Left ventricle myocardium superior (tissue), 1 donor: ENCODE data around the gene DCTN1. TPM values are rescaled to one million over a fixed set of nuclear protein-coding genes. Genes with fewer than 3 reads are reported as not detected.
"Not testable (repeated sequence)": the region's sequence is repeated elsewhere in the genome, so short reads cannot be mapped to it uniquely, and the experiment has no call there.

Experiments
- ATAC-seq: fragments of 200-7000 bp; cut with Tn5 transposase; one replicate; pipeline ENCODE4 v1.9.1; 2020; ENCODE audit warnings: mild to moderate bottlenecking, moderate library complexity
- DNase-seq: peaks from one replicate; pipeline ENCODE4 v3.0.0-alpha.2; 2020
- intact Hi-C: fragments of 100-400 bp; cut with micrococcal nuclease; formaldehyde crosslinking; loops from one replicate; pipeline ENCODE4 v1.11.0; 2022
- long read RNA-seq: library from polyadenylated mRNA; unstranded; transcript quantifications from one replicate; pipeline ENCODE4 v2.0.0, GENCODE V29; 2021
- total RNA-seq: library from RNA; stranded (reverse); fragmentation: NEBNext Ultra II Directional; extraction: Animal tissue kit (Norgen Biotek cat#: 25700); gene quantifications from one replicate; pipeline ENCODE4 v1.2.1, GENCODE V29; 2021
- donor health status: DM: no; HTN: yes; CAD: no; lungs with severe emphysema.

Gene DCTN1
- total RNA-seq, result 177 TPM
- long read RNA-seq, full-length matches to known transcripts, result 17 of 249 reads
- long read RNA-seq, partial matches to known transcripts, result 65 of 249 reads
- long read RNA-seq, other reads (novel, unspliced or antisense), result 167 of 249 reads

- peak; percentile 77 for ATAC-seq
- intact Hi-C loops, result no loop called here
- peak; percentile 60 for DNase-seq
Measured at GRCh38 chr2:74379851-74380789, at the start of gene DCTN1. DCTN1 (minus strand) TSS chr2:74380311; CDS start chr2:74380037, 274 bp downstream.

- no peak for ATAC-seq
- intact Hi-C loops, result no loop called here
- DNase-seq, result no peak
Measured at GRCh38 chr2:74428675-74429074, 48.6 kb upstream of the DCTN1 start.

- intact Hi-C loops, result no loop called here
- ATAC-seq, result no peak
- DNase-seq, result no peak
Measured at GRCh38 chr2:74427551-74427950, 47.4 kb upstream of the DCTN1 start.

GRCh38 chr2:74426181-74426758 is 46.2 kb upstream of the DCTN1 start:
- DNase-seq (no peak), ATAC-seq (no peak)
- intact Hi-C loops, result no loop called here

- no peak for DNase-seq
- intact Hi-C loops, result no loop called here
- no peak for ATAC-seq
Measured at GRCh38 chr2:74425523-74425922, 45.4 kb upstream of the DCTN1 start.

GRCh38 chr2:74424995-74425406 is 44.9 kb upstream of the DCTN1 start:
- intact Hi-C loops, result no loop called here
- no peak for DNase-seq

GRCh38 chr2:74424139-74424992 is 44.3 kb upstream of the DCTN1 start:
- DNase-seq (no peak), ATAC-seq (no peak)
- intact Hi-C loops, result no loop called here

More at GRCh38 chr2:74424995-74425406, 44.9 kb upstream of the DCTN1 start:
- no peak for ATAC-seq

GRCh38 chr2:74423231-74424095 is 43.4 kb upstream of the DCTN1 start:
- DNase-seq (no peak), ATAC-seq (no peak)
- intact Hi-C loops, result no loop called here

GRCh38 chr2:74421221-74421870 is 41.2 kb upstream of the DCTN1 start, which contains the start of the genes C2orf81 and WDR54:
C2orf81 (minus strand) TSS chr2:74421619; CDS start chr2:74421560, 59 bp downstream.
WDR54 (plus strand) TSS chr2:74421730; CDS start chr2:74422154, 424 bp downstream.
- ATAC-seq, result peak; percentile 92
- intact Hi-C loops, result no loop called here

GRCh38 chr2:74420443-74421103 is 40.5 kb upstream of the DCTN1 start:
- ATAC-seq, intact Hi-C loops: not testable (repeated sequence)

More at GRCh38 chr2:74421221-74421870, 41.2 kb upstream of the DCTN1 start, which contains the start of the genes C2orf81 and WDR54:
- peak; percentile 93 for DNase-seq

GRCh38 chr2:74420006-74420405 is 39.9 kb upstream of the DCTN1 start:
- intact Hi-C loops, result no loop called here
- DNase-seq (no peak), ATAC-seq (no peak)

More at GRCh38 chr2:74420443-74421103, 40.5 kb upstream of the DCTN1 start:
- not testable (repeated sequence) for DNase-seq

GRCh38 chr2:74419345-74419744 is 39.2 kb upstream of the DCTN1 start:
- intact Hi-C loops, result no loop called here
- no peak for DNase-seq
- no peak for ATAC-seq

GRCh38 chr2:74418312-74418711 is 38.2 kb upstream of the DCTN1 start:
- intact Hi-C loops, result no loop called here
- DNase-seq, result peak; percentile 86
- ATAC-seq, result peak; percentile 32

GRCh38 chr2:74417763-74418162 is 37.7 kb upstream of the DCTN1 start:
- intact Hi-C loops, result no loop called here
- ATAC-seq, result no peak
- no peak for DNase-seq

- intact Hi-C loops, result no loop called here
- DNase-seq, result no peak
Measured at GRCh38 chr2:74417197-74417596, 37.1 kb upstream of the DCTN1 start.

GRCh38 chr2:74416778-74417177 is 36.7 kb upstream of the DCTN1 start:
- no peak for DNase-seq
- intact Hi-C loops, result no loop called here
- ATAC-seq, result no peak

More at GRCh38 chr2:74417197-74417596, 37.1 kb upstream of the DCTN1 start:
- no peak for ATAC-seq
